ENCODE data around the gene EPHB1.

DNA sequence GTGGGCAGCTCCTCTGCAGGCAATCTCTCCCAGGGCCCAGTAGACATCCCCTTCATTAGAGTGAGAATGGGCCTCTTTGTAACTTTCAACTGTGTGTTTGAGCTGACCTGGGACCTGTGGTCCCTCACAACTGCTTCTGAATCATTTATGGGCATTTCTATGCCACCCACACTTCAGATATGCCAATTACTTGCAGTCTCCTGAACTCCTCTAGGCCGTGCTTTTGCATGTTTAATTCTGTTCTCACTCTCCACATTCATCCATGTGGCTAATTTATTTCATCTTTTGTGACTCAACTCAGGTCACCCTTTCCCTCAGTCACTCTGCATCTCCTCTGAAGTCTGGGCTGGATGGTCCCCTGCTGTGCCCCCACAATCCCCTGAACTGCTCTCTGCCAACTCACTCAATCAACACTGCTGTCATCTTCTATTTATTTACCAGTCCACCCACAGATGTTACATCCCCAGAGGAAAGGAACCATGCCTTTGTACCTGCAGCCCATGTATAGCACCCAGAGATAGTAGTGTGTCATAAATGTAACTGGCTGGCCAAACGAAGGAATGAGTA is 364.7 kb downstream of the EPHB1 start:
- TF ChIP-seq GATA2 (IDR thresholded peaks at IDR 0.05; ENCODE audit: low read depth, low read length), result no peak
- no peak for TF ChIP-seq GATA3 (IDR thresholded peaks at IDR 0.05; ENCODE audit: low read depth, low read length)

All from SH-SY5Y (cell line).